T-helper 2 cell treated with Interferon-gamma antibody and Interleukin-4, amounts not matched to agents 5 μg/mL and 100 μg/mL, for 36 hours (primary cell): ENCODE results near the gene CDYL2.
A peak's percentile ranks its signal among the peaks of the same experiment; 100 is the strongest.

Experiments used
- DNase-seq: peaks from one replicate; pipeline ENCODE4 v3.0.0; 2021; ENCODE audit warnings: low spot score
- H3K27ac Mint-ChIP-seq: one replicate; pipeline ENCODE4 v1.8.0; 2021; ENCODE audit warnings: mild to moderate bottlenecking, mixed read lengths
- H3K27me3 Mint-ChIP-seq: one replicate; pipeline ENCODE4 v1.8.0; 2021; ENCODE audit warnings: low read depth, mixed read lengths
- H3K36me3 Mint-ChIP-seq: one replicate; pipeline ENCODE4 v1.8.0; 2021; ENCODE audit warnings: low read depth, mixed read lengths
- H3K4me1 Mint-ChIP-seq: one replicate; pipeline ENCODE4 v1.8.0; 2021; ENCODE audit warnings: low read depth, mixed read lengths
- H3K4me3 Mint-ChIP-seq: one replicate; pipeline ENCODE4 v1.8.0; 2022; ENCODE audit warnings: mild to moderate bottlenecking, moderate library complexity, mixed read lengths
- H3K9me3 Mint-ChIP-seq: one replicate; pipeline ENCODE4 v1.8.0; 2021; ENCODE audit warnings: mixed read lengths

CDYL2 gene

GRCh38 chr16:80804526-80805383 lies at the start of gene CDYL2:
Gene CDYL2 (minus strand): TSS chr16:80804598. CDS start chr16:80804173, 425 bp downstream.
- H3K27me3 Mint-ChIP-seq = peaks cover 6% of the 10 kb centered on the region
- H3K4me1 Mint-ChIP-seq = peaks cover 29% of the 10 kb centered on the region
- H3K27ac Mint-ChIP-seq = peak within 1 kb of the TSS; percentile 93
- H3K36me3 Mint-ChIP-seq = peaks cover 8% of the 10 kb centered on the region
- peak; percentile 68 for DNase-seq
- peaks cover 12% of the 10 kb centered on the region for H3K9me3 Mint-ChIP-seq
- H3K4me3 Mint-ChIP-seq = peak within 1 kb of the TSS; percentile 92

GRCh38 chr16:80852261-80852872 lies 48.0 kb upstream of the CDYL2 start:
- Mint-ChIP-seq H3K9me3 (no peaks in the 10 kb centered on the region), H3K4me3 (no peak overlapping the region), H3K27me3 (peaks cover 10% of the 10 kb centered on the region), H3K27ac (no peak overlapping the region), H3K4me1 (no peaks in the 10 kb centered on the region), H3K36me3 (no peaks in the 10 kb centered on the region)
- no peak for DNase-seq

GRCh38 chr16:80851831-80852230 lies 47.4 kb upstream of the CDYL2 start:
- DNase-seq = no peak
- Mint-ChIP-seq H3K27me3 (peaks cover 9% of the 10 kb centered on the region), H3K4me3 (no peak overlapping the region), H3K9me3 (no peaks in the 10 kb centered on the region), H3K4me1 (no peaks in the 10 kb centered on the region), H3K27ac (no peak overlapping the region), H3K36me3 (no peaks in the 10 kb centered on the region)

GRCh38 chr16:80850757-80851156 lies 46.4 kb upstream of the CDYL2 start:
- no peak for DNase-seq
- Mint-ChIP-seq H3K27ac (no peak overlapping the region), H3K27me3 (peaks cover 9% of the 10 kb centered on the region), H3K4me3 (no peak overlapping the region), H3K9me3 (no peaks in the 10 kb centered on the region), H3K4me1 (no peaks in the 10 kb centered on the region), H3K36me3 (no peaks in the 10 kb centered on the region)

- no peaks in the 10 kb centered on the region for H3K4me1 Mint-ChIP-seq
- H3K36me3 Mint-ChIP-seq = no peaks in the 10 kb centered on the region
- H3K27ac Mint-ChIP-seq = no peak overlapping the region
- H3K4me3 Mint-ChIP-seq = no peak overlapping the region
- H3K9me3 Mint-ChIP-seq = peaks cover 6% of the 10 kb centered on the region
- no peak for DNase-seq
- H3K27me3 Mint-ChIP-seq = peaks cover 4% of the 10 kb centered on the region
These were observed 44.5 kb upstream of the CDYL2 start for GRCh38 chr16:80848862-80849261.

- Mint-ChIP-seq H3K9me3 (peaks cover 11% of the 10 kb centered on the region), H3K4me3 (no peak overlapping the region), H3K4me1 (no peaks in the 10 kb centered on the region), H3K27me3 (peaks cover 13% of the 10 kb centered on the region), H3K36me3 (no peaks in the 10 kb centered on the region), H3K27ac (no peak overlapping the region)
- no peak for DNase-seq
These were observed 42.3 kb upstream of the CDYL2 start for GRCh38 chr16:80846680-80847079.

- Mint-ChIP-seq H3K4me1 (no peaks in the 10 kb centered on the region), H3K36me3 (no peaks in the 10 kb centered on the region), H3K27me3 (peaks cover 17% of the 10 kb centered on the region), H3K9me3 (peaks cover 15% of the 10 kb centered on the region), H3K4me3 (no peak overlapping the region), H3K27ac (no peak overlapping the region)
- DNase-seq = no peak
These were observed 41.9 kb upstream of the CDYL2 start for GRCh38 chr16:80846275-80846674.

GRCh38 chr16:80844395-80844794 lies 40.0 kb upstream of the CDYL2 start:
- Mint-ChIP-seq H3K4me1 (no peaks in the 10 kb centered on the region), H3K27ac (no peak overlapping the region), H3K4me3 (no peak overlapping the region), H3K27me3 (peaks cover 21% of the 10 kb centered on the region), H3K9me3 (peaks cover 22% of the 10 kb centered on the region), H3K36me3 (no peaks in the 10 kb centered on the region)
- no peak for DNase-seq

GRCh38 chr16:80841231-80841630 lies 36.8 kb upstream of the CDYL2 start:
- no peak for DNase-seq
- Mint-ChIP-seq H3K4me3 (no peak overlapping the region), H3K27me3 (peaks cover 26% of the 10 kb centered on the region), H3K36me3 (no peaks in the 10 kb centered on the region), H3K4me1 (no peaks in the 10 kb centered on the region), H3K27ac (no peak overlapping the region), H3K9me3 (peaks cover 22% of the 10 kb centered on the region)

GRCh38 chr16:80837533-80838147 lies 33.2 kb upstream of the CDYL2 start:
- no peak overlapping the region for H3K4me3 Mint-ChIP-seq
- peaks cover 44% of the 10 kb centered on the region for H3K27me3 Mint-ChIP-seq
- no peak overlapping the region for H3K27ac Mint-ChIP-seq
- no peaks in the 10 kb centered on the region for H3K4me1 Mint-ChIP-seq
- DNase-seq = no peak
- no peaks in the 10 kb centered on the region for H3K36me3 Mint-ChIP-seq
- peaks cover 11% of the 10 kb centered on the region for H3K9me3 Mint-ChIP-seq

- no peak overlapping the region for H3K4me3 Mint-ChIP-seq
- peaks cover 45% of the 10 kb centered on the region for H3K27me3 Mint-ChIP-seq
- no peaks in the 10 kb centered on the region for H3K4me1 Mint-ChIP-seq
- DNase-seq = no peak
- no peak overlapping the region for H3K27ac Mint-ChIP-seq
- H3K9me3 Mint-ChIP-seq = peaks cover 11% of the 10 kb centered on the region
- H3K36me3 Mint-ChIP-seq = no peaks in the 10 kb centered on the region
These were observed 32.4 kb upstream of the CDYL2 start for GRCh38 chr16:80836846-80837245.

- Mint-ChIP-seq H3K4me1 (no peaks in the 10 kb centered on the region), H3K27ac (no peak overlapping the region), H3K4me3 (no peak overlapping the region), H3K9me3 (peaks cover 5% of the 10 kb centered on the region), H3K36me3 (no peaks in the 10 kb centered on the region), H3K27me3 (peaks cover 39% of the 10 kb centered on the region)
- DNase-seq = no peak
These were observed 31.8 kb upstream of the CDYL2 start for GRCh38 chr16:80836202-80836601.

GRCh38 chr16:80831039-80831438 lies 26.6 kb upstream of the CDYL2 start:
- H3K27ac Mint-ChIP-seq = no peak overlapping the region
- no peaks in the 10 kb centered on the region for H3K4me1 Mint-ChIP-seq
- H3K27me3 Mint-ChIP-seq = peaks cover 46% of the 10 kb centered on the region

GRCh38 chr16:80828495-80828894 lies 24.1 kb upstream of the CDYL2 start:
- DNase-seq = no peak
- no peaks in the 10 kb centered on the region for H3K4me1 Mint-ChIP-seq

More at GRCh38 chr16:80831039-80831438, 26.6 kb upstream of the CDYL2 start:
- H3K4me3 Mint-ChIP-seq = no peak overlapping the region
- H3K36me3 Mint-ChIP-seq = no peaks in the 10 kb centered on the region
- no peak for DNase-seq
- no peaks in the 10 kb centered on the region for H3K9me3 Mint-ChIP-seq

More at GRCh38 chr16:80828495-80828894, 24.1 kb upstream of the CDYL2 start:
- Mint-ChIP-seq H3K36me3 (no peaks in the 10 kb centered on the region), H3K4me3 (no peak overlapping the region), H3K9me3 (no peaks in the 10 kb centered on the region), H3K27ac (no peak overlapping the region), H3K27me3 (peaks cover 29% of the 10 kb centered on the region)
